ENCODE results near the gene SAYSD1. TPM values are rescaled to one million over a fixed set of nuclear protein-coding genes. Genes with fewer than 3 reads are reported as not detected.

The SAYSD1 gene
- total and polyA plus RNA-seq, 2 of the 8 experiments (the other 6 are each of a cell fraction or from before 2014, with no cell fraction given), result 6.7 to 7.9 TPM

GRCh38 chr6:39086294-39086693 is 28.7 kb downstream of the SAYSD1 start (continued):
- no peak for TF ChIP-seq FOSL1 (IDR thresholded peaks at IDR 0.05; ENCODE audit: insufficient read depth, low read depth, low read length)
- TF ChIP-seq, protein P1, sequence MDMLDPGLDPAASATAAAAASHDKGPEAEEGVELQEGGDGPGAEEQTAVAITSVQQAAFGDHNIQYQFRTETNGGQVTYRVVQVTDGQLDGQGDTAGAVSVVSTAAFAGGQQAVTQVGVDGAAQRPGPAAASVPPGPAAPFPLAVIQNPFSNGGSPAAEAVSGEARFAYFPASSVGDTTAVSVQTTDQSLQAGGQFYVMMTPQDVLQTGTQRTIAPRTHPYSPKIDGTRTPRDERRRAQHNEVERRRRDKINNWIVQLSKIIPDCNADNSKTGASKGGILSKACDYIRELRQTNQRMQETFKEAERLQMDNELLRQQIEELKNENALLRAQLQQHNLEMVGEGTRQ (IDR thresholded peaks at IDR 0.05; ENCODE audit: low read length), result no peak

All from H1 (cell line).